Loucy (cell line): ENCODE measurements around the gene CFAP97D2.

Experiments
- H2AFZ ChIP-seq: fragments of 200-600 bp; sonication (generic); 2 replicates; pipeline ENCODE4 v1.6.0; 2016; ENCODE audit warnings: antibody characterized with exemption, mild to moderate bottlenecking, low read length, moderate library complexity
- H3F3A ChIP-seq: fragments of 200-600 bp; 2 replicates; pipeline ENCODE4 v1.6.0; 2016; ENCODE audit warnings: antibody characterized with exemption, low read depth, mild to moderate bottlenecking
- H3K27me3 ChIP-seq: fragments of 200-600 bp; sonication (generic); 2 replicates; pipeline ENCODE4 v1.6.1; 2014; ENCODE audit warnings: low read length, mild to moderate bottlenecking; ENCODE audit not compliant: insufficient read depth, poor library complexity, severe bottlenecking
- H3K36me3 ChIP-seq: fragments of 200-600 bp; sonication (generic); 2 replicates; pipeline ENCODE4 v1.6.1; 2016; ENCODE audit warnings: low read length; ENCODE audit not compliant: insufficient read depth
- H3K4me1 ChIP-seq: fragments of 200-600 bp; sonication (generic); 2 replicates; pipeline ENCODE4 v1.5.1; 2014; ENCODE audit warnings: low read length, mild to moderate bottlenecking; ENCODE audit not compliant: insufficient read depth, poor library complexity, severe bottlenecking
- H3K4me2 ChIP-seq: fragments of 200-600 bp; sonication (generic); 2 replicates; pipeline ENCODE4 v1.6.0; 2014; ENCODE audit warnings: antibody characterized with exemption, low read length, low read depth, mild to moderate bottlenecking; ENCODE audit not compliant: poor library complexity, severe bottlenecking
- H3K4me3 ChIP-seq: fragments of 200-600 bp; sonication (generic); 2 replicates; pipeline ENCODE4 v1.5.1; 2014; ENCODE audit warnings: low read length, mild to moderate bottlenecking, mixed read lengths; ENCODE audit not compliant: poor library complexity, severe bottlenecking
- H3K79me2 ChIP-seq: fragments of 200-600 bp; sonication (generic); 2 replicates; pipeline ENCODE4 v1.6.1; 2014; ENCODE audit warnings: low read length; ENCODE audit not compliant: insufficient read depth
- H3K9ac ChIP-seq: fragments of 200-600 bp; sonication (generic); 2 replicates; pipeline ENCODE4 v1.6.0; 2014; ENCODE audit warnings: mild to moderate bottlenecking, low read depth, low read length, moderate library complexity; ENCODE audit not compliant: poor library complexity, severe bottlenecking
- H3K9me2 ChIP-seq: fragments of 200-600 bp; sonication (generic); replicated peaks from 2 replicates; pipeline ENCODE4 v1.6.1; 2016; ENCODE audit warnings: low read depth, low read length, mixed read lengths
- H3K9me3 ChIP-seq: fragments of 200-600 bp; sonication (generic); 2 replicates; pipeline ENCODE4 v1.6.1; 2014; ENCODE audit warnings: mild to moderate bottlenecking, antibody characterized with exemption, low read length, low read depth; ENCODE audit not compliant: insufficient read depth
- H4K20me1 ChIP-seq: fragments of 200-600 bp; sonication (generic); 2 replicates; pipeline ENCODE4 v1.6.0; 2014; ENCODE audit warnings: antibody characterized with exemption, low read length, mild to moderate bottlenecking; ENCODE audit not compliant: insufficient read depth, poor library complexity, severe bottlenecking
- EZH2phosphoT487 ChIP-seq: fragments of 200-600 bp; IDR thresholded peaks from 2 replicates; pipeline ENCODE4 v1.6.1; 2018; ENCODE audit warnings: antibody characterized with exemption, mild to moderate bottlenecking, moderate library complexity, borderline replicate concordance
- TF ChIP-seq, protein P1 (sequence below): fragments of 200-600 bp; sonication (generic); conservative IDR thresholded peaks from 2 replicates; pipeline ENCODE4 v1.5.1; 2014; ENCODE audit warnings: mild to moderate bottlenecking, antibody characterized with exemption, low read length

The CFAP97D2 gene

DNA sequence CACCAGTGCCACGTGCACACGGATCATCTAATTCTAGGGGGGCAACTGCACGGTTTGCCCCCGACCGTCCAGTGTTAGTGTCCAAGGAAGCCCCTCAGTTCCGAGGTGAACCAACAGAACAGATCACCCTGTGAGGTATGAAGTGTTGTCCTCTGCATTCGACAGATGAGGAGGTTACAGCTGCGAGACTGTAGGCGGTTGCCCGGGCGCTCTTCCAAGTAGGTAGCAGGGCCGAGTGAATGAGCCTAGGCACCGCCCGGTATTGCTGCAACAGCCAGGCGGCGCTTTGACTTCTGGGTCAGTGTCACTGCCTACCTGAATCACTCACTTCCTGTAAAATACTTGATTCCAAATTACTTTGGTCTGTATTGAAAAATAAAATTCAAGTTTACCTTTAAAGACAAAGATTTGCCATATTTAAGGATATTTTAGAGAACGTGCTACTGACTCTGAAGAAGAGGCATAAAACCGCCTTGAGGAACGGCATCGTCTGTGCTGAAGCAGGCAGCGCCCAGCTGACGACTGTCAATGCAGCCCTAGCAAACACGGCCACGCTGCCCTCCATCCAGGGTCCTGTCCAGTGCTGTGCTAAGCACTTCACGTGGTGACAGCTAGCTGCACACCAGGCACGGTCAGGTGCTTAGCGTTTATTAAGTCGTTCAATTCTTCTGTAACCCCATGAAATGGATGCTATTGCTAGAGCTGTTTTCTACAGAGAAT is 27.3 kb upstream of the CFAP97D2 start:
- H3K4me3 ChIP-seq = no peak overlapping the region
- no peak overlapping the region for H3K4me2 ChIP-seq
- no peaks in the 10 kb centered on the region for H4K20me1 ChIP-seq
- H3K9me2 ChIP-seq = no peaks in the 10 kb centered on the region
- H3K4me1 ChIP-seq = peaks cover 75% of the 10 kb centered on the region
- no peaks in the 10 kb centered on the region for H3K27me3 ChIP-seq
- H3K79me2 ChIP-seq = no peaks in the 10 kb centered on the region
- peaks cover 6% of the 10 kb centered on the region for H3F3A ChIP-seq
- no peaks in the 10 kb centered on the region for H3K36me3 ChIP-seq
- no peak overlapping the region for H3K9ac ChIP-seq
- no peak overlapping the region for H2AFZ ChIP-seq
- no peaks in the 10 kb centered on the region for H3K9me3 ChIP-seq
- TF ChIP-seq, protein P1, sequence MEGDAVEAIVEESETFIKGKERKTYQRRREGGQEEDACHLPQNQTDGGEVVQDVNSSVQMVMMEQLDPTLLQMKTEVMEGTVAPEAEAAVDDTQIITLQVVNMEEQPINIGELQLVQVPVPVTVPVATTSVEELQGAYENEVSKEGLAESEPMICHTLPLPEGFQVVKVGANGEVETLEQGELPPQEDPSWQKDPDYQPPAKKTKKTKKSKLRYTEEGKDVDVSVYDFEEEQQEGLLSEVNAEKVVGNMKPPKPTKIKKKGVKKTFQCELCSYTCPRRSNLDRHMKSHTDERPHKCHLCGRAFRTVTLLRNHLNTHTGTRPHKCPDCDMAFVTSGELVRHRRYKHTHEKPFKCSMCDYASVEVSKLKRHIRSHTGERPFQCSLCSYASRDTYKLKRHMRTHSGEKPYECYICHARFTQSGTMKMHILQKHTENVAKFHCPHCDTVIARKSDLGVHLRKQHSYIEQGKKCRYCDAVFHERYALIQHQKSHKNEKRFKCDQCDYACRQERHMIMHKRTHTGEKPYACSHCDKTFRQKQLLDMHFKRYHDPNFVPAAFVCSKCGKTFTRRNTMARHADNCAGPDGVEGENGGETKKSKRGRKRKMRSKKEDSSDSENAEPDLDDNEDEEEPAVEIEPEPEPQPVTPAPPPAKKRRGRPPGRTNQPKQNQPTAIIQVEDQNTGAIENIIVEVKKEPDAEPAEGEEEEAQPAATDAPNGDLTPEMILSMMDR = no peak
- no peak for TF ChIP-seq EZH2phosphoT487

GRCh38 chr13:114152285-114152645 is 26.8 kb upstream of the CFAP97D2 start:
- Histone ChIP-seq H2AFZ (no peak overlapping the region), H3K27me3 (no peaks in the 10 kb centered on the region), H3K9me3 (no peaks in the 10 kb centered on the region), H3K4me1 (peaks cover 73% of the 10 kb centered on the region), H3K4me2 (no peak overlapping the region), H3K79me2 (no peaks in the 10 kb centered on the region), H3K9ac (no peak overlapping the region), H3K4me3 (no peak overlapping the region), H4K20me1 (no peaks in the 10 kb centered on the region), H3F3A (peaks cover 6% of the 10 kb centered on the region), H3K36me3 (no peaks in the 10 kb centered on the region), H3K9me2 (no peaks in the 10 kb centered on the region)
- TF ChIP-seq EZH2phosphoT487 = no peak
- TF ChIP-seq, protein P1 = no peak

GRCh38 chr13:114152831-114153371 is 26.2 kb upstream of the CFAP97D2 start:
- H4K20me1 ChIP-seq = no peaks in the 10 kb centered on the region
- peaks cover 5% of the 10 kb centered on the region for H3F3A ChIP-seq
- no peaks in the 10 kb centered on the region for H3K9me3 ChIP-seq
- H3K4me2 ChIP-seq = no peak overlapping the region
- no peaks in the 10 kb centered on the region for H3K36me3 ChIP-seq
- H3K4me1 ChIP-seq = peaks cover 71% of the 10 kb centered on the region
- H3K27me3 ChIP-seq = no peaks in the 10 kb centered on the region
- H2AFZ ChIP-seq = no peak overlapping the region
- H3K9me2 ChIP-seq = no peaks in the 10 kb centered on the region
- TF ChIP-seq EZH2phosphoT487 = no peak
- TF ChIP-seq, protein P1 = no peak
- H3K4me3 ChIP-seq = no peak overlapping the region
- no peak overlapping the region for H3K9ac ChIP-seq
- no peaks in the 10 kb centered on the region for H3K79me2 ChIP-seq
